ENCODE measurements around the gene TPH1. TPM values are rescaled to one million over a fixed set of nuclear protein-coding genes. Genes with fewer than 3 reads are reported as not detected.

Gene TPH1
- total RNA-seq, 2 donors from 2014 or later: 0.24 to 0.31 TPM

- no peak for DNase-seq
- Mint-ChIP-seq H3K27me3 (ENCODE audit: insufficient read depth) (peaks cover 25% of the 10 kb centered on the region), H3K27ac (no peak overlapping the region), H3K4me3 (no peak overlapping the region), H3K36me3 (ENCODE audit: low read depth) (no peaks in the 10 kb centered on the region), H3K4me1 (peaks cover 12% of the 10 kb centered on the region), H3K9me3 (no peaks in the 10 kb centered on the region)
- H3K9ac ChIP-seq (ENCODE audit: extremely low read depth, low read length, poor library complexity, severe bottlenecking): no peak overlapping the region
- H3K4me1 ChIP-seq (ENCODE audit: control insufficient read depth, insufficient read depth, low read length): no peaks in the 10 kb centered on the region
- 86% methylated on average over 2 of the region's 2 CpGs; no CpG with 5 or more reads in 1 of the 2 experiments for WGBS, 2 experiments (ENCODE audit: insufficient coverage in 1 of 2, insufficient read length in 1 of 2)
- H3K36me3 ChIP-seq (ENCODE audit: control insufficient read depth, insufficient read depth, low read length): no peaks in the 10 kb centered on the region
- H3K27me3 ChIP-seq (ENCODE audit: control insufficient read depth, insufficient read depth, low read length, poor library complexity, severe bottlenecking): peaks cover 23% of the 10 kb centered on the region
- no peak overlapping the region for H3K4me3 ChIP-seq (ENCODE audit: low read length)
- TF ChIP-seq, protein P1, sequence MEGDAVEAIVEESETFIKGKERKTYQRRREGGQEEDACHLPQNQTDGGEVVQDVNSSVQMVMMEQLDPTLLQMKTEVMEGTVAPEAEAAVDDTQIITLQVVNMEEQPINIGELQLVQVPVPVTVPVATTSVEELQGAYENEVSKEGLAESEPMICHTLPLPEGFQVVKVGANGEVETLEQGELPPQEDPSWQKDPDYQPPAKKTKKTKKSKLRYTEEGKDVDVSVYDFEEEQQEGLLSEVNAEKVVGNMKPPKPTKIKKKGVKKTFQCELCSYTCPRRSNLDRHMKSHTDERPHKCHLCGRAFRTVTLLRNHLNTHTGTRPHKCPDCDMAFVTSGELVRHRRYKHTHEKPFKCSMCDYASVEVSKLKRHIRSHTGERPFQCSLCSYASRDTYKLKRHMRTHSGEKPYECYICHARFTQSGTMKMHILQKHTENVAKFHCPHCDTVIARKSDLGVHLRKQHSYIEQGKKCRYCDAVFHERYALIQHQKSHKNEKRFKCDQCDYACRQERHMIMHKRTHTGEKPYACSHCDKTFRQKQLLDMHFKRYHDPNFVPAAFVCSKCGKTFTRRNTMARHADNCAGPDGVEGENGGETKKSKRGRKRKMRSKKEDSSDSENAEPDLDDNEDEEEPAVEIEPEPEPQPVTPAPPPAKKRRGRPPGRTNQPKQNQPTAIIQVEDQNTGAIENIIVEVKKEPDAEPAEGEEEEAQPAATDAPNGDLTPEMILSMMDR (conservative IDR thresholded peaks at IDR 0.05): no peak
- H3K27ac ChIP-seq (ENCODE audit: low read depth, low read length): no peak overlapping the region
- no peaks in the 10 kb centered on the region for H3K9me3 ChIP-seq (ENCODE audit: control insufficient read depth, low read length)
These were observed 29.3 kb downstream of the TPH1 start for GRCh38 chr11:18016789-18017188.

DNA sequence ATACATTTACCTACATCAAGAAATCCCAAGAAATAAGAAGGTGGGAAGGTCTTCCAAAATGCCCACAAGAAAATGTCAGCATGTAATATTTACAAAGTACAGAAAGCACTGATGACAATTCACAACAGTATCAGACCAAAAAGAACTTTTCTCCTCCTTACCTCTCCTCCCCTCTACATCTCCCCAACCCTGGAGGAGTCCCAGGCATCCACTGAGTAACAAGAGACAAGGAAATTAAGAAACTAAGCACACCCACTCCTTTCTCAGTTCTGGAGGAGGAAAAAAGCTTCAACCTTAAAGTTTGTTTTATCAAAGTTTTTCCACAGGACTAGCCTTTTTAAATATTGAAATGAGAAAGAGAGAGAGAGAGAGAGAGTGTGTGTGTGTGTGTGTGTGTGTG is 31.2 kb downstream of the TPH1 start:
- TF ChIP-seq, protein P1 (conservative IDR thresholded peaks at IDR 0.05): no peak
- no peak overlapping the region for H3K27ac ChIP-seq (ENCODE audit: low read depth, low read length)
- H3K9ac ChIP-seq (ENCODE audit: extremely low read depth, low read length, poor library complexity, severe bottlenecking): no peak overlapping the region
- no peak overlapping the region for H3K4me3 ChIP-seq (ENCODE audit: low read length)
- no peaks in the 10 kb centered on the region for H3K36me3 ChIP-seq (ENCODE audit: control insufficient read depth, insufficient read depth, low read length)
- H3K27me3 Mint-ChIP-seq (ENCODE audit: insufficient read depth): peaks cover 30% of the 10 kb centered on the region
- H3K4me1 Mint-ChIP-seq: peaks cover 13% of the 10 kb centered on the region
- H3K4me3 Mint-ChIP-seq: no peak overlapping the region
- no peak overlapping the region for H3K27ac Mint-ChIP-seq
- no peak for DNase-seq
- H3K4me1 ChIP-seq (ENCODE audit: control insufficient read depth, insufficient read depth, low read length): no peaks in the 10 kb centered on the region
- no peaks in the 10 kb centered on the region for H3K9me3 Mint-ChIP-seq
- no peaks in the 10 kb centered on the region for H3K9me3 ChIP-seq (ENCODE audit: control insufficient read depth, low read length)
- no peaks in the 10 kb centered on the region for H3K36me3 Mint-ChIP-seq (ENCODE audit: low read depth)
- H3K27me3 ChIP-seq (ENCODE audit: control insufficient read depth, insufficient read depth, low read length, poor library complexity, severe bottlenecking): peaks cover 19% of the 10 kb centered on the region

GRCh38 chr11:18013790-18014507 is 32.1 kb downstream of the TPH1 start:
- no peak overlapping the region for H3K27ac ChIP-seq (ENCODE audit: low read depth, low read length)
- Mint-ChIP-seq H3K27me3 (ENCODE audit: insufficient read depth) (peaks cover 30% of the 10 kb centered on the region), H3K9me3 (no peaks in the 10 kb centered on the region), H3K4me1 (peaks cover 11% of the 10 kb centered on the region), H3K4me3 (peak overlapping the region; percentile 80), H3K36me3 (ENCODE audit: low read depth) (no peaks in the 10 kb centered on the region), H3K27ac (no peak overlapping the region)
- H3K9ac ChIP-seq (ENCODE audit: extremely low read depth, low read length, poor library complexity, severe bottlenecking): no peak overlapping the region
- WGBS, 2 experiments (ENCODE audit: insufficient coverage in 1 of 2, insufficient read length in 1 of 2): 18 to 23% methylated on average over 8 to 11 of the region's 11 CpGs
- H3K27me3 ChIP-seq (ENCODE audit: control insufficient read depth, insufficient read depth, low read length, poor library complexity, severe bottlenecking): peaks cover 19% of the 10 kb centered on the region
- DNase-seq: peak; percentile 61
- peak overlapping the region; percentile 88 for H3K4me3 ChIP-seq (ENCODE audit: low read length)
- TF ChIP-seq, protein P1 (conservative IDR thresholded peaks at IDR 0.05): peak; percentile 30
- H3K4me1 ChIP-seq (ENCODE audit: control insufficient read depth, insufficient read depth, low read length): no peaks in the 10 kb centered on the region
- no peaks in the 10 kb centered on the region for H3K36me3 ChIP-seq (ENCODE audit: control insufficient read depth, insufficient read depth, low read length)
- no peaks in the 10 kb centered on the region for H3K9me3 ChIP-seq (ENCODE audit: control insufficient read depth, low read length)

Data from endodermal cell (in vitro differentiated cells).